Hepatocyte (in vitro differentiated cells): ENCODE data around the gene SPSB2.

Experiments
- CTCF ChIP-seq: fragments of 200-600 bp; sonication (generic); IDR thresholded peaks from 2 replicates; pipeline ENCODE4 v1.5.1; 2016; ENCODE audit warnings: antibody characterized with exemption, mild to moderate bottlenecking; ENCODE audit not compliant: poor library complexity
- EZH2 ChIP-seq: fragments of 200-600 bp; sonication (generic); IDR thresholded peaks from 2 replicates; pipeline ENCODE4 v1.6.1; 2016; ENCODE audit warnings: antibody characterized with exemption, mild to moderate bottlenecking, borderline replicate concordance
- EZH2phosphoT487 ChIP-seq: fragments of 200-600 bp; sonication (generic); IDR thresholded peaks from one replicate; pipeline ENCODE4 v1.6.1; 2018; ENCODE audit warnings: antibody characterized with exemption, mild to moderate bottlenecking, low read depth, moderate library complexity; ENCODE audit not compliant: unreplicated experiment, severe bottlenecking

GRCh38 chr12:6896846-6897435, 23.8 kb upstream of the SPSB2 start:
- TF ChIP-seq CTCF = no peak
- no peak for TF ChIP-seq EZH2
- TF ChIP-seq EZH2phosphoT487 = no peak
